Endothelial cell of umbilical vein (primary cell): ENCODE results near the gene DNAH11. TPM values are rescaled to one million over a fixed set of nuclear protein-coding genes. Genes with fewer than 3 reads are reported as not detected.

ENCODE experiments used
- BruUV-seq: library from RNA; stranded (reverse); fragments of 400-500 nt; replicated peaks from 2 replicates; lab custom pipeline; 2021; lab: Mats Ljungman, UMichigan
- CTCF ChIA-PET: fragments of 300-600, 350-600 bp; sonication (Branson Sonifier 250); formaldehyde crosslinking; loops from one replicate; lab custom pipeline; 2021; ENCODE audit warnings: antibody characterized with exemption, inconsistent platforms; lab: Charles Lee
- POLR2A ChIA-PET: fragments of 300-600, 350-600 bp; sonication (Branson Sonifier 250); formaldehyde crosslinking; loops from one replicate; lab custom pipeline; 2021; ENCODE audit warnings: antibody characterized with exemption, inconsistent platforms; lab: Charles Lee
- DNase-seq: peaks from one replicate; pipeline ENCODE4 v3.0.0-alpha.2; 2011; ENCODE audit warnings: low read depth, low spot score
- FAIRE-seq: peaks from 2 replicates; lab custom pipeline; 2011; peaks lifted over from hg19 to GRCh38; lab: Jason Lieb, UNC
- H2AFZ ChIP-seq: 2 replicates; pipeline ENCODE4 v1.6.0; 2012; ENCODE audit warnings: low read depth, low read length, control low read depth, inconsistent platforms
- H3K27ac ChIP-seq: 2 replicates; pipeline ENCODE4 v1.5.1; 2011; ENCODE audit warnings: low read depth, mild to moderate bottlenecking, control low read depth, low read length, moderate library complexity; ENCODE audit not compliant: insufficient read depth
- H3K27me3 ChIP-seq, 2 experiments: 2 replicates each; pipeline versions ENCODE4 v1.6.0 to v1.6.1; 2011; ENCODE audit warnings: low read length in 2 of 2, mixed read lengths in 1 of 2; ENCODE audit not compliant: control insufficient read depth in 2 of 2, insufficient read depth in 2 of 2
- H3K36me3 ChIP-seq, 2 experiments: 2 replicates in 1 of 2; 3 replicates in 1 of 2; pipeline ENCODE4 v1.5.1; 2011; ENCODE audit warnings: low read length in 2 of 2, mild to moderate bottlenecking in 1 of 2, moderate library complexity in 1 of 2; ENCODE audit not compliant: control insufficient read depth in 2 of 2, insufficient read depth in 2 of 2; ENCODE audit errors: extremely low read depth in 1 of 2
- H3K4me1 ChIP-seq: 3 replicates; pipeline ENCODE4 v1.5.1; 2011; ENCODE audit warnings: mild to moderate bottlenecking, low read length; ENCODE audit not compliant: control insufficient read depth, insufficient read depth; ENCODE audit errors: extremely low read depth
- H3K4me2 ChIP-seq: 2 replicates; pipeline ENCODE4 v1.6.1; 2011; ENCODE audit warnings: low read length, control low read depth, mixed read lengths; ENCODE audit not compliant: insufficient read depth
- H3K4me3 ChIP-seq, 3 experiments: fragments of 200-600 bp in 1 of 3; sonication (generic), shearing (Covaris generic) in 1 of 3; replicated peaks in 1 of 3; 2 replicates each; pipeline ENCODE4 v1.5.1; 2011 to 2016; ENCODE audit warnings: control low read depth in 3 of 3, low read length in 3 of 3, mild to moderate bottlenecking in 2 of 3, inconsistent platforms in 1 of 3, low read depth in 1 of 3, moderate library complexity in 1 of 3; ENCODE audit not compliant: insufficient read depth in 1 of 3
- H3K79me2 ChIP-seq: 2 replicates; pipeline ENCODE4 v1.6.0; 2012; ENCODE audit warnings: low read length, inconsistent platforms; ENCODE audit not compliant: control insufficient read depth, insufficient read depth
- H3K9ac ChIP-seq: replicated peaks from 2 replicates; pipeline ENCODE3; 2011; ENCODE audit warnings: low read length, control low read depth; ENCODE audit not compliant: insufficient read depth; ENCODE audit errors: extremely low read depth
- H3K9me1 ChIP-seq: replicated peaks from 3 replicates; pipeline ENCODE4 v1.6.0; 2011; ENCODE audit warnings: mild to moderate bottlenecking, low read length; ENCODE audit not compliant: control insufficient read depth, insufficient read depth; ENCODE audit errors: extremely low read depth
- H3K9me3 ChIP-seq: replicated peaks from 2 replicates; pipeline ENCODE4 v1.5.1; 2012; ENCODE audit warnings: low read length, inconsistent platforms; ENCODE audit not compliant: control insufficient read depth, insufficient read depth
- H4K20me1 ChIP-seq: replicated peaks from 2 replicates; pipeline ENCODE3; 2011; ENCODE audit warnings: mild to moderate bottlenecking, low read length; ENCODE audit not compliant: control insufficient read depth, insufficient read depth; ENCODE audit errors: extremely low read depth
- CTCF ChIP-seq, 2 donors: IDR thresholded peaks; 1 replicate in 1 of 2; 2 replicates in 1 of 2; pipeline ENCODE4 v1.5.1; 2011; ENCODE audit warnings: low read length in 2 of 2, mild to moderate bottlenecking in 2 of 2, moderate library complexity in 2 of 2, control low read depth in 1 of 2, inconsistent platforms in 1 of 2, low read depth in 1 of 2; ENCODE audit not compliant: insufficient read depth in 1 of 2; ENCODE audit errors: extremely low read depth in 1 of 2
- EZH2 ChIP-seq: IDR thresholded peaks from 2 replicates; pipeline ENCODE4 v1.6.1; 2012; ENCODE audit warnings: borderline replicate concordance, low read depth, mild to moderate bottlenecking, moderate library complexity, low read length, inconsistent platforms; ENCODE audit not compliant: severe bottlenecking
- FOS ChIP-seq: IDR thresholded peaks from 2 replicates; pipeline ENCODE4 v1.6.1; 2011; ENCODE audit warnings: mild to moderate bottlenecking, low read length, moderate library complexity, borderline replicate concordance; ENCODE audit not compliant: insufficient read depth
- GATA2 ChIP-seq: IDR thresholded peaks from 2 replicates; pipeline ENCODE4 v1.7.0; 2011; ENCODE audit warnings: low read depth, mild to moderate bottlenecking, moderate library complexity, mixed read lengths, low read length; ENCODE audit not compliant: insufficient read length, insufficient read depth
- JUN ChIP-seq: IDR thresholded peaks from 2 replicates; pipeline ENCODE4 v1.6.1; 2011; ENCODE audit warnings: borderline replicate concordance, low read depth; ENCODE audit not compliant: insufficient read length, insufficient read depth
- MYC ChIP-seq: IDR thresholded peaks from one replicate; pipeline ENCODE4 v1.6.1; 2011; ENCODE audit warnings: mild to moderate bottlenecking, low read depth, low read length
- POLR2A ChIP-seq: IDR thresholded peaks from 2 replicates; pipeline ENCODE4 v1.6.1; 2012; ENCODE audit warnings: low read depth, mild to moderate bottlenecking, control low read depth, low read length
- POLR2AphosphoS5 ChIP-seq: IDR thresholded peaks from 2 replicates; pipeline ENCODE4 v1.6.1; 2012; ENCODE audit warnings: low read depth, mild to moderate bottlenecking, control low read depth, low read length, moderate library complexity; ENCODE audit not compliant: insufficient read depth
- dilution Hi-C: fragments of 300-500 bp; cut with MboI; formaldehyde crosslinking; loops from one replicate; pipeline ENCODE4 v1.15.0; 2019; ENCODE audit warnings: low sequenced_read_pairs; ENCODE audit not compliant: extremely low pct_ligation_motif_present
- intact Hi-C: fragments of 100-400 bp; cut with micrococcal nuclease; formaldehyde crosslinking; loops from one replicate; pipeline ENCODE4 v1.10.0; 2022
- polyA plus RNA-seq, 4 experiments: library from polyadenylated mRNA; depleted of rRNA in 3 of 4; stranded (reverse) in 3 of 4; unstranded in 1 of 4; fragments of >200 nt; gene quantifications; 2 replicates each; pipeline versions ENCODE4 v1.2.1 to v1.2.3, GENCODE V29; 2011 to 2012; ENCODE audit warnings: missing spikeins in 1 of 4
- total RNA-seq: library from RNA; stranded (reverse); gene quantifications from 2 replicates; pipeline ENCODE4 v1.2.3, GENCODE V29; 2021
- TF ChIP-seq, protein P1 (sequence below): IDR thresholded peaks from 2 replicates; pipeline ENCODE4 v1.6.1; 2011; ENCODE audit not compliant: insufficient read depth, insufficient read length

The DNAH11 gene
- total and polyA plus RNA-seq, 2 donors (not counting 3 experiments of a cell fraction or from before 2014, with no cell fraction given) = 0.69 to 0.91 TPM

DNA sequence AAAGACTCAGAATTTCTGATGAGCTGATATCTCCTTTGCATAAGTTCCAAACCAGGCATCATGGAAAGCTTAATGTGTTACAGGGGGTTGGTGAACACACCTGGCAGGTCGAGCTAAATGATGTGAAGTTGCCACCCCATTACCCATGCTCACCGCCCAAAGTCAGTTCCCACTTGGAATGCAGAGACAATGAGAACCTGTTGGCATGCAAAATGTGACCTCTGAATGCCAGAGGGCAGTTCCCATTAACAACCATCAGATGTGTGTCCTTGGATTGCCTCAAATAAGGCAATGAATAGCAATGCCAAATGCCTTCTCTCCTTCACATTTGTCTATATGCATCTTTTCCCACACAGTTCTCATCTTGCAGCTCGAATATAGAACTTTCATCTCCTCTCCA is 212.1 kb downstream of the DNAH11 start:
- Histone ChIP-seq H3K4me3 (no peak overlapping the region), H3K79me2 (no peaks in the 10 kb centered on the region), H3K9me1 (no peaks in the 10 kb centered on the region), H3K27me3 (peaks cover 2 to 9% of the 10 kb centered on the region in 2 experiments), H4K20me1 (no peaks in the 10 kb centered on the region), H2AFZ (no peak overlapping the region), H3K4me1 (no peaks in the 10 kb centered on the region), H3K36me3 (no peaks in the 10 kb centered on the region), H3K4me2 (no peak overlapping the region), H3K27ac (no peak overlapping the region), H3K9me3 (no peaks in the 10 kb centered on the region), H3K9ac (no peak overlapping the region)
- dilution Hi-C loops (no loop called here), intact Hi-C loops (no loop called here)
- DNase-seq (no peak), FAIRE-seq (no peak)
- ChIA-PET CTCF (interaction anchor here (1.6 kb wide), 1 partner anchor 13 kb away, joined by 4 read pairs; no protein-coding TSS in a partner anchor), POLR2A (no interaction called here)
- BruUV-seq = no TSS peak
- TF ChIP-seq FOS (no peak), POLR2A (no peak)

DNA sequence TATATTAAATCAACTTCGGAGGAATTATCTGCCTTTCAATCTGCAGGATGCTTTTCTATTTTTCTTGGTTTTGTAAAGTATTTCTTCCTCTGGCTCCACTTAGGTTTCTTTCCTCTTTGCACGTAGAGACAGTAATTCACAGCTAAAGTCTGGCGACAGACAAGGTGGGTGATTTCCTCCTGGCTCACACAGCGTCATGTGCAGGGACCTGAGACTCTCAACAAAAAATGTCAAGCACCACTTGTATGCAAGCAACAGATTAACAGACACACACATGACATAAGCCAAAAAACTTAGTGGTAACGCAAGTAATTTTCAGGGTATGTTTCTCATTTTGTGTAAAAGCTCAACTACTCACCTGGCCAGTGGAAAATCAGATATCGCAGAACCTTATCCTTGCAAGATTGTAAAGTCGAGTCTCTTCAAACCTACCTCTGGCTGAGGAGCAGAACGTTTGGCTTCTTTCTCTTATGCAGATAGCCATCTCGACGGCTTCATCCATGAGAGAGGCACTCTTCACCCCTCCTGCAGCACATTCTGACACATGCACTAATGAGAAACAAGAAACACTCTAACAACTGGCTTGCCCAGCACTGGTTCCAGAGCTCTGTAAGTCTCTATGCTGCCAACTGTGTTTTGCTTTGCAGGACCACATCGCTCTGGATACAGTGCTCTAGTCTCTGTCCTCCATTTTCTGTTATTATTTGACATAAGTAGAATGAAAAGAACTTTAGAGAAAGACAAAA is 214.9 kb downstream of the DNAH11 start:
- BruUV-seq = no TSS peak
- POLR2A ChIA-PET = no interaction called here
- H3K4me3 ChIP-seq = no peak overlapping the region
- intact Hi-C loops = no loop called here
- no peaks in the 10 kb centered on the region for H3K9me1 ChIP-seq
- no peaks in the 10 kb centered on the region for H3K9me3 ChIP-seq
- no peaks in the 10 kb centered on the region for H3K4me1 ChIP-seq
- H3K27ac ChIP-seq = no peak overlapping the region
- dilution Hi-C loops = no loop called here
- no peak overlapping the region for H3K4me2 ChIP-seq
- H4K20me1 ChIP-seq = no peaks in the 10 kb centered on the region
- H3K9ac ChIP-seq = no peak overlapping the region
- TF ChIP-seq MYC = no peak
- no peak for TF ChIP-seq EZH2
- TF ChIP-seq GATA2 = no peak
- no peak for TF ChIP-seq CTCF (IDR thresholded peaks at IDR 0.05; ENCODE audit: extremely low read depth in 1 of 2, insufficient read depth in 1 of 2, low read depth in 1 of 2, low read length in 2 of 2)
- no peak for TF ChIP-seq POLR2AphosphoS5
- no peak for TF ChIP-seq POLR2A
- TF ChIP-seq FOS = no peak
- TF ChIP-seq, protein P1, sequence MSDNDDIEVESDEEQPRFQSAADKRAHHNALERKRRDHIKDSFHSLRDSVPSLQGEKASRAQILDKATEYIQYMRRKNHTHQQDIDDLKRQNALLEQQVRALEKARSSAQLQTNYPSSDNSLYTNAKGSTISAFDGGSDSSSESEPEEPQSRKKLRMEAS = no peak
- no peak for TF ChIP-seq JUN
- no peaks in the 10 kb centered on the region for H3K36me3 ChIP-seq
- no peaks in the 10 kb centered on the region for H3K79me2 ChIP-seq
- CTCF ChIA-PET = no interaction called here
- H2AFZ ChIP-seq = no peak overlapping the region
- peaks cover 4 to 9% of the 10 kb centered on the region in 2 experiments for H3K27me3 ChIP-seq
- FAIRE-seq (no peak), DNase-seq (no peak)
